Inflammatory macrophage (primary cell): ENCODE results near the gene ATP4A.

Source experiments
- DNase-seq, 2 donors: peaks; one replicate each; pipeline ENCODE4 v3.0.0-alpha.2; 2020 to 2022

The ATP4A gene

GRCh38 chr19:35524181-35524837 is 39.1 kb downstream of the ATP4A start:
- no peak for DNase-seq

- no peak for DNase-seq
Measured at GRCh38 chr19:35522745-35523327, 40.6 kb downstream of the ATP4A start.

DNA sequence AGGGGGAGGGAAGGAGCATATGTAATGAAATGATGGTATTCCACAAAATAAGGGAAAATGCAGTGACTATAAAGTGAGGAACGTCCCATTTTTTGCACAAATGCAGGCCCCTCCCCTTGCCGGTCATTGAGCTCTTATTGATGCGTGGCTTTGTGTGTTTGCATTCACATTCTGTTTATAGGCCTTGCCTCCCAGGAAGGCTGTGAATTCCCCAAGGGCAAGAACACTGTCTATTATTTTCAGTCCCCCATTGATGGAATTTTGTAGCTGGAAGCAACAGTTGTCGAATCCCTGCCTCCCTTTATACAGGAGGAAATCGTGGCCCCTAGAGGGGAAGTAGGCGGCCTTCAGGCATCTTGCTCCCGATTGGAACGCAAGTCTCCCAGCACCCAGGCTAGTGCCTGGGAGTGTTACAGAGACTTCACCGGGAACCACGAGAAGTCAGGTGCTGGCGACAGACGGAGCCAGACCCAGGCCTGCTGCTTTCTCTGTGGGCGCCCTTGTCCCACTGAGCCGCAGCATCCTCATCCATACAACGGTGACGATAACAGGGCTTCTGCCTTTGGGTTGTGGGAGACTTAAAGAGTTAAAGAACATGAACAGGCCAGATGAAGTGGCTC is 42.2 kb downstream of the ATP4A start:
- DNase-seq = no peak

DNA sequence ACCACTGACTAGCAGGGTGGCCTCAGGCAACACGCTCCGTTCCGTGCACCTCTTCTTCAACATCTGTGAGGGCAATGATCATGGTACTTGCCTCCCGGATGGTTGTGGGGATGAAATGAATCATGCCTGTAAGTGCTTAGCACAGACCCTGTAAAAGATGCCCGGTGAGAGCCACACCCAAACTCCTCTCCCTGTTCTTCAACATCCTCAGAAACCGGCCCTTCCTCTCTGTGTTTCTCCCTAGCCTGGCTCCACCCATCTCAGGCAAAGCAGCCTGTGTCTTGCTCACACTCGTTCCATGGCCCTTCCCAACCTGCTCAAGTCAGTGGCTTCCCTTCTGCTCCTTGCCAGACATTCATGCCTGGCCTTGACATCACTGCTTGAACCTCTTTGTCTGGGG is 44.2 kb downstream of the ATP4A start:
- no peak for DNase-seq

DNA sequence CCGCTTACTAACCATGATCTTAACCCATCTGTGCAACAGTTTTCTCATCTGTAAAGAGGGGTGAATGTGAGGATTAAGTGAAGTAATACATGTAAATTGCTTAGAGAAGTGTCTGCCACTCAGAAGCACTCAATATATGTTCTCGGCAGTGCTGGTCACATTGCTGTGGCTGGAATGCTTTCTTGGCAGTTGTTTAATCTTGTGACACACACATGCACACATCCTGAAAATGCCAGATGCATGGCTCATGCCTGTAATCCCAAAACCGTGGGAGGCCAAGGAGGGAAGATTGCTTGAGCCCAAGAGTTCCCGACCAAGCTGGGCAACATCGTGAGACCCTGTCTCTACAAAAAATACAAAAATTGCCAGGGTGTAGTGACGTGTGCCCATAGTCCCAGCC is 45.1 kb downstream of the ATP4A start:
- DNase-seq = no peak

DNA sequence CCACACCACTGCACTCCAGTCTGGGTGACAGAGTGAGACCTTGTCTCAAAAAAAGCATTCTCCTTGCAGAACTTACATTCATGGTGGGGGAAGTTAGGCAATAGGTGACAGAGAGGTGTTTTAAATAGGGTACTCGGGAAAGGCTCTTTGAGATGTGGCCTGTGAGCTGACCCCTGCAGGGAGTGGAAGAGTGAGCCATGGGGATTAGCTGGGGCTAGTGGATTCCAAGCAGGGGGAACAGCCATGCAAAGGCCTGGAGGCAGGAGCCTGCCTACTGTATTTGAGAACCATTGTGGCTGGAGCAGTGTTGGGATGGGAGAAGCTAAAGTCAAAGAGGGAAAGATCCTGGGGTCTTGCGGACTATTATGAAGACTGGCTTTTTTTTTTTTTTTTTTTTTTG is 46.1 kb downstream of the ATP4A start:
- DNase-seq = no peak

DNA sequence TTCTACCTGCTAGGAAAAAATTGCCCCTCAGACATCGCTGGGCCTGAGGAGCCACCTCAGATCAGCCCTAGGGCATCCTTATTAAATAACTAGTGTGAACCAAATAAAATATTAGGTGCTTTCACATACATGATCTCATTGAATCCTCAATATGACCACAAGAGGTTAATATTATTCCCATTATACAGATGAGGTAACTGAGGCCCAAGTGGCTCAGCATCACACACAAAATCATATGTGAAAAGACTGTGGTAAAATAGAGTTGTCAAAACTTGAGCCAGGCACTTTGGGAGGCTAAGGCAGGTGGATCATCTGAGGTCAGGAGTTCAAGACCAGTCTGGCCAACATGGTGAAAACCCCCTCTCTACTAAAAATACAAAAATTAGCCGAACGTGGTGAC is 47.1 kb downstream of the ATP4A start:
- no peak for DNase-seq

DNA sequence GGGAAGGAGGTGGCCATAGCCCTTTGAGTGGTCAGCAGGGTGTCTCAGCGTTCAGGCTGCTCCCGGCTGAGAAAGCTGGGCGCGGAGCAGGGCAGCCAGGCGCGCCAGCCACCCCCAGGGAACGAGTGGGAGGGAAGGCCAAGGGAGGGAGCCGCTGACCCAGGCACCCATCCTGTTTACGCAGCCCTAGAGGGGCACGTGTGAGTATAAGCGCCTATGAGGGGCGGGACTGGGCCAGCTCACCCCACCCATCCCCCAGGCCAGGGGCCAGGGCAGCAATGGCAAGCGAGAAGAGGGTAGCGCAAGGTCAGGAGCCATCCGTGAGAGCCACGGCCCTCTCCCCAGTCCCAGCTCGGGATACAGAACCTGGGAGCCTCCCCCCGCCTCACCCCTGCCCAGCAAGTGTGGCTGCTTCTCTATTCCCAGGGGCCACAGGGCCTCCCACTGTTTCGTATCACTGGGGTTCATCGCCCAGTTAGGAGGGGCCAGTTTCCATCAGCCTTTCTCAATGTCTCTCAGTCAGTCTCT is 49.1 kb downstream of the ATP4A start:
- no peak for DNase-seq

GRCh38 chr19:35513628-35514281 is 49.7 kb downstream of the ATP4A start, which contains the start of gene DMKN:
TSS of gene DMKN (minus strand) at chr19:35513649. CDS start at chr19:35513475, 174 bp downstream.
- no peak for DNase-seq

GRCh38 chr19:35512831-35513627 is 50.4 kb downstream of the ATP4A start:
- DNase-seq = no peak

GRCh38 chr19:35511337-35511736 is 52.1 kb downstream of the ATP4A start:
- DNase-seq = no peak

DNA sequence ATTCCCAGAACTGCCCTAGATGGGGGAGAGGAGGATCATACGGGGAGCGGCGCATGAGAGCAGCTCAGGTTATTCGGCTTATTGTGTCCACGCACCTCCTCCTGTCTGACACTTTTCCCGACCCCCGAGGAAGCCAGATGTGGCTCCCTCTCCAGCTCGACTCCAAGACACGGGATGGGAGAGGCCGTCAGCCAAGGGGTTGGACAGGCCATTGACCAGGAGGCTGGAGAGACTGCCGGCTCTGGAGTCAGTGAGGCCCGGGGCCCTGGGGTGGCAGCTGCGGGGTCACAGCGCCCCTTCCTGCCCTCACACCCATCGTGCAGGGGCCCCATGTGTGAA is 52.9 kb downstream of the ATP4A start:
- DNase-seq = no peak

- peak; percentile 13 to 37 for DNase-seq
Measured at GRCh38 chr19:35509861-35510625, 53.4 kb downstream of the ATP4A start.

DNA sequence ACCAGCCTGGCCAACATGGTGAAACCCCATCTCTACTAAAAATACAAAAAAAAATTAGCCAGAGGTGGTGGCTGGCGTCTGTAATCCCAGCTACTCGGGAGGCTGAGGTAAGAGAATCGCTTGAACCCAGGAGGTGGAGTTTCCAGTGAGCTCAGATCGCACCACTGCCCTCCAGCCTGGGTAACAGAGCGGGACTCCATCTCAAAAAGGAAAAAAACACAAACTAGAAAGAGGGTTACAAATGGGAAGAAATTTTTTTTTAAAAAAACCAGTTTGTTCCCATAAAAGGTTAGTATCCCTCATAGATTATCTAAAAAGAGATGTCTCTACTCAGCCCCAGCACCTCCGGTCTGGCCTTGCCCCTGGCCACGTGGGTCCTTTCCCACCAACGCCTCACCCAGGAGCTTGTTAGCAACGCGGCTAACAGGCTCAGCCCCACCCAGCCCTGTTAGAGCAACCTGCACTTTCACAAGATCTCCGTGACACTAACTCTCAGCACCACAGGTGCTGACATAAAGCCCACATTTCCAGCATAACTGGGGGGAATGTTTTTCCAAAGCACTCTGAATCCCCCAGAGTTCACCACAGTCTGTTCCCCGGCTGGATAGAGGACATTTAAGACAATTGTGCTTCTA is 54.3 kb downstream of the ATP4A start:
- DNase-seq = no peak

GRCh38 chr19:35508129-35508528 is 55.3 kb downstream of the ATP4A start:
- DNase-seq = no peak

DNA sequence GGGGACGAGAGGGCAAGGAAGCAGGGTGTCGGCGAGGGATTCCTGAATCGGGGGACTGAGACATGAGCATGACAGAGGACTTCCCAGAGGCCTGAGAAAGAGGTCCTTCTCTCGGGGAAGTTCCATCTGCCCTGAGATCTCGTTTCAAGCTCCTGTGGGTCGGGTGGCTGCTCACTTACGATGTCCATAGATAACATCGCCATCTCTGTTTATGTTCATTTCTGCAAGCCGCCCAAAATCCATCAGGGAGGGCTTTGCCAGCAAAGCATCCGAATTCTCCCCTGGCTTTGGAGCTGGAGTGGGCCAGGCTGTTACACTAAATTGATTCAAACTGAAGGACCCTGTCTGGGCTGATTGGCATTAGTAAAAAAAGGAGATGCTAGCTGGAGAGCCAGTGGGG is 55.9 kb downstream of the ATP4A start:
- no peak for DNase-seq

DNA sequence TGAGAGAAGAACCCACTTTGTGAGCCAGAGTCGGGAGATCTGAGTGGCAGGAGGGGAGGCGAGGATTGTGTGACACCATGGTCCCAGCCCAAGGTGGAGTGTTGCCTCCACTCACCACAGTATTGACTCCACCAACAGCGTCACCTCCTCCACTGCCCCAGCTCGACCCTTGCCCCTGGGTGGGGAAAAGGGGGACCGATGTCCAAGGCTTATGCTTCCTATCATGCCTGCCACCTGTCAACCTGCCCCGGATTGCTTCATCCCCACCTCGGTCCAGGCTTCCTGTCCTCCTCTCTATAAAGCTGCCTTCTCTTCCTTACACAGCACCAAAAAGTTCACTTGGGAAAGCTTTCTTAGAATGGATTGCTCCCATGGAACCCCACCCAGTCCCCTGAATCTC is 57.4 kb downstream of the ATP4A start:
- DNase-seq = no peak

- DNase-seq = no peak
Measured at GRCh38 chr19:35502751-35503150, 60.7 kb downstream of the ATP4A start.

DNA sequence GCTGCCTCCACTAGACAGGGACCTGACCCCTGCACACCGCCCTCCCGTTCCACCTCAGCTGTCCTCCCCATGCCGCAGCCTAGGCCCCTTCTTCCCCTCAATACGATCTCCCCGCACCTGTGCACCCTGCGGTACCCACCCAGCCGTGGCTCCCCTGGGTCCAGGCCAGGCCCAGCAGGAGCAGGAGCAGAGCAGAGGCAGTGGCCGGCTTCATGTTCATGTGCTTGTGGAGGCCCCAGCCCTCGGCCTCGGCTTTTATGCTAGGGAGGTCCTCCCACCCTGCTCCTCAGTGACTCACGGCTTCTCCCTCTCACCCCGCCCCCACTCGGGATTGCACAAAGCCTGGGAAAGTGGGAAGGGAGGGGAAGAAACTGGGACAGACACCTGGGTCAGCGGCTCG is 61.8 kb downstream of the ATP4A start:
- no peak for DNase-seq

DNA sequence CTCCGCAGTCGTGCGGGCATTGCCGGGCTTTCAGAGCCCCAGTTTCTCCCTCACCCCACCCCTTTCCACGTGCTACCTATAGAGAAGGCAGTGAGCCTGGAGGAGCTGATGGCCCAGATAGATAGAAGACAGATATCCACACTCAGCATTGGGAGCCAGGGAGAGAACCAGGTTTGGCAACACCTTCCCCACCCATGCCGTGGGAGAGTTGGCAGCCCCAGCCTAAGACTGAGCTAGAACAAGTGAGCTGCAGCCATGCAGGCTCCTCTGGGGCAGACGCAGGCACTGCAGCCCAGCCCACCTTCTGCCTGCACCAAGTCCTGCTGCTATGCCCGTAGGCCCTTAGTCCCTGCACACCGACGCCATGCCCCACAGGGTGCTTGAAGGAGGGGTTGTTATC is 62.8 kb downstream of the ATP4A start:
- DNase-seq = no peak
